ENCODE data around the gene RPS6KB2. TPM values are rescaled to one million over a fixed set of nuclear protein-coding genes. Genes with fewer than 3 reads are reported as not detected.
A peak's percentile ranks its signal among the peaks of the same experiment; 100 is the strongest.

RPS6KB2 gene
- total and polyA plus RNA-seq, 2 experiments from 2014 or later, result 29.5 to 41.3 TPM

GRCh38 chr11:67465189-67465510 is 36.9 kb downstream of the RPS6KB2 start:
- Histone ChIP-seq H3K9me2 (ENCODE audit: insufficient read depth) (no peaks in the 10 kb centered on the region), H2AFZ (no peak overlapping the region), H3K27ac (ENCODE audit: low read depth) (peak overlapping the region; percentile 84; the same call in 1 of the 2 replicates), H3K4me2 (peak overlapping the region; percentile 94), H3K36me3 (ENCODE audit: insufficient read depth) (no peaks in the 10 kb centered on the region), H4K20me1 (replicated peaks; ENCODE audit: insufficient read depth) (no peaks in the 10 kb centered on the region), H3F3A (replicated peaks; ENCODE audit: low read depth) (no peaks in the 10 kb centered on the region), H3K79me2 (replicated peaks; ENCODE audit: insufficient read depth) (peaks cover 9% of the 10 kb centered on the region; the same call in 1 of the 2 replicates), H3K4me1 (ENCODE audit: insufficient read depth) (peaks cover 13% of the 10 kb centered on the region; the same call in 1 of the 2 replicates), H3K4me3 (peak overlapping the region; percentile 93), H3K27me3 (ENCODE audit: insufficient read depth) (no peaks in the 10 kb centered on the region)
- TF ChIP-seq STAT1 (IDR thresholded peaks at IDR 0.05; ENCODE audit: unreplicated experiment) (no peak), EZH2 (IDR thresholded peaks at IDR 0.05; ENCODE audit: low read depth, unreplicated experiment) (no peak), REST (IDR thresholded peaks at IDR 0.05; ENCODE audit: unreplicated experiment) (no peak), ZNF114 (CRISPR knock-in tag; IDR thresholded peaks at IDR 0.05) (no peak), ZNF462 (CRISPR knock-in tag; IDR thresholded peaks at IDR 0.05) (no peak), NANOG (IDR thresholded peaks at IDR 0.05; ENCODE audit: borderline replicate concordance) (no peak), EZH2phosphoT487 (IDR thresholded peaks at IDR 0.05; ENCODE audit: unreplicated experiment) (no peak), ZNF331 (CRISPR knock-in tag; IDR thresholded peaks at IDR 0.05; ENCODE audit: low read depth) (no peak), POLR2AphosphoS5 (IDR thresholded peaks at IDR 0.05; ENCODE audit: low read depth) (no peak), CTCF (conservative IDR thresholded peaks at IDR 0.05; ENCODE audit: low read depth in 2 of 2) (no peak), ETS1 (IDR thresholded peaks at IDR 0.05) (no peak), CREB1 (CRISPR knock-in tag; IDR thresholded peaks at IDR 0.05; ENCODE audit: low read depth) (no peak), JUNB (IDR thresholded peaks at IDR 0.05; ENCODE audit: unreplicated experiment) (no peak)
- H3K36me3 Mint-ChIP-seq (ENCODE audit: low read depth), result no peaks in the 10 kb centered on the region; the same call in 2 of the 3 replicates
- DNase-seq (ENCODE audit: low spot score), result peak; percentile 32
- no peaks in the 10 kb centered on the region for H3K9me3 Mint-ChIP-seq
- peaks cover 18% of the 10 kb centered on the region for H3K27me3 Mint-ChIP-seq (ENCODE audit: insufficient read depth, low read depth, poor library complexity)
- peak overlapping the region; percentile 85 for H3K4me3 Mint-ChIP-seq
- peak overlapping the region; percentile 92 for H3K27ac Mint-ChIP-seq
- peaks cover 15% of the 10 kb centered on the region; the same call in 2 of the 3 replicates for H3K4me1 Mint-ChIP-seq
- ATAC-seq, result peak; percentile 3; the same call in 2 of the 3 replicates
